Endodermal cell (in vitro differentiated cells): ENCODE data around the gene PCGF1. TPM values are rescaled to one million over a fixed set of nuclear protein-coding genes. Genes with fewer than 3 reads are reported as not detected.

ENCODE experiments used
- DNase-seq: peaks from one replicate; pipeline ENCODE4 v3.0.0-alpha.2; 2017
- H3K27ac ChIP-seq: 2 replicates; pipeline ENCODE4 v1.5.1; 2013; ENCODE audit warnings: mild to moderate bottlenecking, low read depth, low read length, moderate library complexity
- H3K27me3 ChIP-seq: 2 replicates; pipeline ENCODE4 v1.6.1; 2013; ENCODE audit warnings: mild to moderate bottlenecking, low read length, moderate library complexity; ENCODE audit not compliant: insufficient read depth, control insufficient read depth, poor library complexity, severe bottlenecking
- H3K36me3 ChIP-seq: 2 replicates; pipeline ENCODE4 v1.7.0; 2013; ENCODE audit warnings: mild to moderate bottlenecking, low read length, moderate library complexity; ENCODE audit not compliant: control insufficient read depth, insufficient read depth
- H3K4me1 ChIP-seq: one replicate; pipeline ENCODE4 v1.7.0; 2013; ENCODE audit warnings: low read length; ENCODE audit not compliant: control insufficient read depth, insufficient read depth
- H3K4me3 ChIP-seq: 2 replicates; pipeline ENCODE4 v1.5.1; 2013; ENCODE audit warnings: mild to moderate bottlenecking, low read length, moderate library complexity
- H3K9ac ChIP-seq: 2 replicates; pipeline ENCODE4 v1.6.1; 2013; ENCODE audit warnings: mild to moderate bottlenecking, low read length, moderate library complexity; ENCODE audit not compliant: poor library complexity, severe bottlenecking; ENCODE audit errors: extremely low read depth
- H3K9me3 ChIP-seq: 2 replicates; pipeline ENCODE4 v1.6.1; 2013; ENCODE audit warnings: mild to moderate bottlenecking, low read length, moderate library complexity; ENCODE audit not compliant: control insufficient read depth
- H3K27ac Mint-ChIP-seq: 2 replicates; pipeline ENCODE4 v1.8.0; 2020; ENCODE audit warnings: mixed read lengths
- H3K27me3 Mint-ChIP-seq: 2 replicates; pipeline ENCODE4 v1.8.0; 2021; ENCODE audit warnings: mild to moderate bottlenecking, mixed read lengths; ENCODE audit not compliant: insufficient read depth
- H3K36me3 Mint-ChIP-seq: 2 replicates; pipeline ENCODE4 v1.8.0; 2020; ENCODE audit warnings: low read depth, mixed read lengths
- H3K4me1 Mint-ChIP-seq: 2 replicates; pipeline ENCODE4 v1.8.0; 2020; ENCODE audit warnings: mixed read lengths
- H3K4me3 Mint-ChIP-seq: 2 replicates; pipeline ENCODE4 v1.8.0; 2020; ENCODE audit warnings: mild to moderate bottlenecking, moderate library complexity, mixed read lengths
- H3K9me3 Mint-ChIP-seq: 2 replicates; pipeline ENCODE4 v1.8.0; 2020; ENCODE audit warnings: mild to moderate bottlenecking, mixed read lengths
- CTCF ChIP-seq: fragments of 200-600 bp; sonication (generic); conservative IDR thresholded peaks from 2 replicates; pipeline ENCODE4 v1.5.0; 2021; ENCODE audit warnings: antibody characterized with exemption, mild to moderate bottlenecking
- WGBS, 2 experiments: methylation state at CpG; one replicate each; pipeline versions ENCODE4 v1.1.5 to v1.1.7; 2013; ENCODE audit warnings: missing lambda C conversion rate in 2 of 2, mixed read lengths in 1 of 2; ENCODE audit not compliant: insufficient coverage in 1 of 2, insufficient read length in 1 of 2; 5-methylcytosine and 5-hydroxymethylcytosine counted together
- total RNA-seq, 2 donors: library from RNA; stranded (reverse); fragmentation: NEBNext Ultra II Directional in 1 of 2; extraction: Animal tissue kit (Norgen Biotek cat#: 25700) in 1 of 2; gene quantifications; 2 replicates in 1 of 2; 3 replicates in 1 of 2; pipeline ENCODE4 v1.2.1, GENCODE V29; 2021

The PCGF1 gene
- total RNA-seq, 2 donors from 2014 or later = 15.5 to 21.4 TPM

GRCh38 chr2:74522516-74522915 lies 15.0 kb upstream of the PCGF1 start:
- Mint-ChIP-seq H3K9me3 (no peaks in the 10 kb centered on the region), H3K27ac (no peak overlapping the region), H3K36me3 (peaks cover 15% of the 10 kb centered on the region), H3K27me3 (peaks cover 66% of the 10 kb centered on the region), H3K4me3 (no peak overlapping the region), H3K4me1 (no peaks in the 10 kb centered on the region)
- 88 to 90% methylated on average over 3 of the region's 3 CpGs for WGBS, 2 experiments
- Histone ChIP-seq H3K27ac (no peak overlapping the region), H3K36me3 (peaks cover 18% of the 10 kb centered on the region), H3K4me1 (no peaks in the 10 kb centered on the region), H3K9ac (no peak overlapping the region), H3K4me3 (no peak overlapping the region), H3K9me3 (no peaks in the 10 kb centered on the region), H3K27me3 (peaks cover 67% of the 10 kb centered on the region)
- DNase-seq = no peak
- TF ChIP-seq CTCF = no peak

- H3K4me3 ChIP-seq = no peak overlapping the region
- H3K36me3 Mint-ChIP-seq = peaks cover 2% of the 10 kb centered on the region
- peaks cover 9% of the 10 kb centered on the region for H3K4me1 Mint-ChIP-seq
- H3K27ac Mint-ChIP-seq = no peak overlapping the region
- H3K27me3 ChIP-seq = peaks cover 100% of the 10 kb centered on the region
- H3K9me3 Mint-ChIP-seq = peaks cover 9% of the 10 kb centered on the region
- H3K27me3 Mint-ChIP-seq = peaks cover 96% of the 10 kb centered on the region
- no peak for DNase-seq
- H3K36me3 ChIP-seq = no peaks in the 10 kb centered on the region
- WGBS, 2 experiments = 89% methylated on average over 13 of the region's 13 CpGs
- no peak overlapping the region for H3K9ac ChIP-seq
- H3K4me1 ChIP-seq = peaks cover 3% of the 10 kb centered on the region
- peaks cover 9% of the 10 kb centered on the region for H3K9me3 ChIP-seq
- H3K4me3 Mint-ChIP-seq = no peak overlapping the region
- no peak overlapping the region for H3K27ac ChIP-seq
- TF ChIP-seq CTCF = no peak
These were observed 9.2 kb upstream of the PCGF1 start for GRCh38 chr2:74516650-74517049.

DNA sequence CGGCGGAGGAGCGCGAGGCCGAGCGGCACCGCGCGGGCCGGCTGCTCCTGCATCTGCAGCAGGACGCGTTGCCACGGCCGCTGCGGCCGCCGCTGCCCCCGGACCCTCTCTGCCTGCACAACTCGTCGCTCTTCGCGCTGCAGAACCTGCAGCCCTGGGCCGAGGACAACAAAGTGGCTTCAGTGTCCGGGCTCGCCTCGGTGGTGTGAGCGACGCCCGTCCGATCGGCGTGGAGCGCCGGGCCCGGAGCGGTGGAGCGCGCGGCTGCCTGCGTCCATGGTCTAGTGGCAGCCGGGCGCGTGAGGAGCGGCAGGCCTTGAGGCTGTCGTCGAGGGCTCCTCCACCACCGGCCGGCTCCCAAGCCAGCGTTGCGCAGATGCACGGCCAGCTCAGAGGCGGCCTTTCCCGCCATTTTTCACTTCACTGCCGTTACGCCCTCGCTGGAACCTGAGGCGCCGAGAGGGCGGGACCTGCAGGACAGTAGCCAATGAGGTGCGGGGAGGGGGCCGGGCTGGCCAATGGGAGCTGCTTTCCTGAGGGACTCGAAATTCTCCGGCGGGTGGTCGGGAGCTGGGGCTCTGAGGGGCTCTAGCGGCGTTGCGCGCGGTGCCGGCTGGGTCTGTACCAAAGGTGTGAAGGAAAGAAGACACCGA lies 8.6 kb upstream of the PCGF1 start:
- Mint-ChIP-seq H3K27me3 (peaks cover 96% of the 10 kb centered on the region), H3K27ac (no peak overlapping the region), H3K4me1 (peaks cover 9% of the 10 kb centered on the region), H3K9me3 (peaks cover 9% of the 10 kb centered on the region), H3K4me3 (peak overlapping the region; percentile 44), H3K36me3 (peaks cover 2% of the 10 kb centered on the region)
- DNase-seq = peak; percentile 95
- H3K36me3 ChIP-seq = no peaks in the 10 kb centered on the region
- H3K27ac ChIP-seq = no peak overlapping the region
- no peak for TF ChIP-seq CTCF
- no peak overlapping the region for H3K4me3 ChIP-seq
- peaks cover 9% of the 10 kb centered on the region for H3K9me3 ChIP-seq
- 4 to 11% methylated on average over 32 to 72 of the region's 72 CpGs for WGBS, 2 experiments
- no peak overlapping the region for H3K9ac ChIP-seq
- peaks cover 100% of the 10 kb centered on the region for H3K27me3 ChIP-seq
- peaks cover 3% of the 10 kb centered on the region for H3K4me1 ChIP-seq
